Large intestine (tissue), 3 donors: ENCODE measurements around the gene TUBA4B. TPM values are rescaled to one million over a fixed set of nuclear protein-coding genes. Genes with fewer than 3 reads are reported as not detected.

Experiments
- DNase-seq, 2 donors: peaks; one replicate each; pipeline versions ENCODE4 v3.0.0 to v3.0.0-alpha.2; 2013
- H3K27ac ChIP-seq: one replicate; pipeline ENCODE4 v1.5.1; 2013; ENCODE audit warnings: low read length
- H3K27me3 ChIP-seq: 2 replicates; pipeline ENCODE4 v1.6.1; 2013; ENCODE audit warnings: low read length; ENCODE audit not compliant: control insufficient read depth, insufficient read depth
- H3K36me3 ChIP-seq: 2 replicates; pipeline ENCODE4 v1.6.1; 2013; ENCODE audit warnings: low read length; ENCODE audit not compliant: control insufficient read depth, insufficient read depth
- H3K4me1 ChIP-seq: one replicate; pipeline ENCODE4 v1.6.1; 2013; ENCODE audit warnings: low read length; ENCODE audit not compliant: control insufficient read depth, insufficient read depth
- H3K4me3 ChIP-seq: one replicate; pipeline ENCODE4 v1.5.1; 2013; ENCODE audit warnings: low read length
- H3K9me3 ChIP-seq: one replicate; pipeline ENCODE4 v1.6.1; 2013; ENCODE audit warnings: mild to moderate bottlenecking, low read depth, low read length, moderate library complexity; ENCODE audit not compliant: control insufficient read depth
- WGBS: methylation state at CpG from one replicate; pipeline ENCODE4 v1.1.5; 2013; ENCODE audit warnings: low lambda C conversion rate; ENCODE audit not compliant: insufficient coverage; 5-methylcytosine and 5-hydroxymethylcytosine counted together
- polyA plus RNA-seq: library from polyadenylated mRNA; unstranded; fragments of 120-200 nt; gene quantifications from one replicate; pipeline ENCODE4 v1.2.1, GENCODE V29; 2013

TUBA4B gene
- polyA plus RNA-seq, 1 donor, result not detected

GRCh38 chr2:219210196-219210885 is 42.7 kb upstream of the TUBA4B start:
- Histone ChIP-seq H3K9me3 (no peaks in the 10 kb centered on the region), H3K4me3 (no peak overlapping the region), H3K27ac (no peak overlapping the region), H3K4me1 (peaks cover 19% of the 10 kb centered on the region), H3K27me3 (no peaks in the 10 kb centered on the region), H3K36me3 (peaks cover 70% of the 10 kb centered on the region)
- DNase-seq, result no peak
- no CpG with 5 or more reads among the region's 24 CpGs for WGBS

GRCh38 chr2:219210886-219211362 is 42.1 kb upstream of the TUBA4B start:
- no peak overlapping the region for H3K4me3 ChIP-seq
- H3K27me3 ChIP-seq, result no peaks in the 10 kb centered on the region
- DNase-seq, result no peak
- H3K4me1 ChIP-seq, result peaks cover 17% of the 10 kb centered on the region
- no peak overlapping the region for H3K27ac ChIP-seq
- H3K36me3 ChIP-seq, result peaks cover 75% of the 10 kb centered on the region
- no peaks in the 10 kb centered on the region for H3K9me3 ChIP-seq
- no CpG with 5 or more reads among the region's 9 CpGs for WGBS

- Histone ChIP-seq H3K4me1 (peaks cover 7% of the 10 kb centered on the region), H3K4me3 (no peak overlapping the region), H3K27me3 (no peaks in the 10 kb centered on the region), H3K36me3 (peaks cover 74% of the 10 kb centered on the region), H3K9me3 (no peaks in the 10 kb centered on the region), H3K27ac (no peak overlapping the region)
- WGBS, result 100% methylated on average over 3 of the region's 8 CpGs
- DNase-seq, result no peak
These were observed 40.0 kb upstream of the TUBA4B start for GRCh38 chr2:219213026-219213415.

GRCh38 chr2:219213486-219214071 is 39.5 kb upstream of the TUBA4B start:
- peaks cover 3% of the 10 kb centered on the region for H3K4me1 ChIP-seq
- no peak overlapping the region for H3K4me3 ChIP-seq
- peaks cover 68% of the 10 kb centered on the region for H3K36me3 ChIP-seq
- DNase-seq, result no peak
- H3K9me3 ChIP-seq, result no peaks in the 10 kb centered on the region
- WGBS, result 100% methylated on average over 3 of the region's 10 CpGs
- no peak overlapping the region for H3K27ac ChIP-seq
- no peaks in the 10 kb centered on the region for H3K27me3 ChIP-seq

- H3K4me1 ChIP-seq, result peaks cover 8% of the 10 kb centered on the region
- H3K27me3 ChIP-seq, result no peaks in the 10 kb centered on the region
- H3K9me3 ChIP-seq, result no peaks in the 10 kb centered on the region
- H3K4me3 ChIP-seq, result no peak overlapping the region
- DNase-seq, result no peak
- no CpG with 5 or more reads among the region's 15 CpGs for WGBS
- peaks cover 63% of the 10 kb centered on the region for H3K36me3 ChIP-seq
- H3K27ac ChIP-seq, result no peak overlapping the region
These were observed 38.9 kb upstream of the TUBA4B start for GRCh38 chr2:219214141-219214540.

GRCh38 chr2:219214786-219215185 is 38.3 kb upstream of the TUBA4B start:
- no peak overlapping the region for H3K27ac ChIP-seq
- no peak for DNase-seq
- no CpG with 5 or more reads among the region's 6 CpGs for WGBS
- peaks cover 15% of the 10 kb centered on the region for H3K4me1 ChIP-seq
- H3K9me3 ChIP-seq, result no peaks in the 10 kb centered on the region
- H3K27me3 ChIP-seq, result no peaks in the 10 kb centered on the region
- H3K36me3 ChIP-seq, result peaks cover 59% of the 10 kb centered on the region
- H3K4me3 ChIP-seq, result no peak overlapping the region

GRCh38 chr2:219215871-219216534 is 37.0 kb upstream of the TUBA4B start:
- no peak for DNase-seq
- Histone ChIP-seq H3K27ac (no peak overlapping the region), H3K4me1 (peaks cover 16% of the 10 kb centered on the region), H3K4me3 (no peak overlapping the region), H3K36me3 (peaks cover 58% of the 10 kb centered on the region), H3K9me3 (no peaks in the 10 kb centered on the region), H3K27me3 (no peaks in the 10 kb centered on the region)
- WGBS, result no CpG with 5 or more reads among the region's 27 CpGs

- H3K36me3 ChIP-seq, result peaks cover 59% of the 10 kb centered on the region
- no peak overlapping the region for H3K4me3 ChIP-seq
These were observed 36.5 kb upstream of the TUBA4B start for GRCh38 chr2:219216535-219216915.

GRCh38 chr2:219218217-219218731 is 34.8 kb upstream of the TUBA4B start:
- Histone ChIP-seq H3K36me3 (peaks cover 61% of the 10 kb centered on the region), H3K9me3 (no peaks in the 10 kb centered on the region)
- no CpG with 5 or more reads among the region's 37 CpGs for WGBS

More at GRCh38 chr2:219216535-219216915, 36.5 kb upstream of the TUBA4B start:
- Histone ChIP-seq H3K27ac (no peak overlapping the region), H3K27me3 (no peaks in the 10 kb centered on the region), H3K9me3 (no peaks in the 10 kb centered on the region), H3K4me1 (peaks cover 16% of the 10 kb centered on the region)
- no peak for DNase-seq
- WGBS, result no CpG with 5 or more reads among the region's 6 CpGs

More at GRCh38 chr2:219218217-219218731, 34.8 kb upstream of the TUBA4B start:
- peak overlapping the region; percentile 52 for H3K4me3 ChIP-seq
- H3K27me3 ChIP-seq, result no peaks in the 10 kb centered on the region
- peak; percentile 51 to 72 for DNase-seq
- peak overlapping the region; percentile 88 for H3K27ac ChIP-seq
- H3K4me1 ChIP-seq, result peaks cover 16% of the 10 kb centered on the region
